Fibroblast of lung (primary cell): ENCODE data around the gene MYO9A.

Experiments
- CTCF ChIP-seq, 2 donors: IDR thresholded peaks in 1 of 2; conservative IDR thresholded peaks in 1 of 2; 1 replicate in 1 of 2; 2 replicates in 1 of 2; pipeline ENCODE4 v1.5.1; 2011 to 2012; ENCODE audit warnings: low read length in 2 of 2, control low read depth in 1 of 2, inconsistent platforms in 1 of 2, low read depth in 1 of 2, mild to moderate bottlenecking in 1 of 2
- EZH2 ChIP-seq: IDR thresholded peaks from 2 replicates; pipeline ENCODE4 v1.5.1; 2012; ENCODE audit warnings: low read length, control low read depth, mild to moderate bottlenecking; ENCODE audit errors: missing control alignments

DNA sequence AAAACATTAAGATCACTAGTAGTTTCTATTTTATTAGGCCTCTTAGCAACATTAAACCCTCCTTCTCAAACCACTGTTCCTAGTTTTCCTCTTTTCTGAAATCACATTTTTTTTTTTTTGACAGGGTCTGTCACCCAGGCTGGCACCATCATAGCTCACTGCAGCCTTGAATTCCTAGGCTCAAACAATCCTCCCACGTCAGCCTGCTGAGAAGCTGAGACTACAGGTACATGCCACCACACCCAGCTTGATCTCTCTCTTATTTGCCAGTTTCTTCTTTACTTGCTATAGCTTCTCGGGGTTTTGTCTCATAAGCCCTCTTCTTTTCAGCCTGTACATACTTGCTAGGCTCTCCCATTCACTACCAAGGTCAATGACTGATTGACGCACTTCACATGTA, 28.3 kb upstream of the MYO9A start:
- TF ChIP-seq CTCF (conservative IDR thresholded peaks at IDR 0.05 in 1 of 2, IDR thresholded peaks at IDR 0.05 in 1 of 2; ENCODE audit: low read depth in 1 of 2, low read length in 2 of 2) (no peak), EZH2 (no peak)
